OCI-LY7 (cell line): ENCODE results near the gene FAM240B. TPM values are rescaled to one million over a fixed set of nuclear protein-coding genes. Genes with fewer than 3 reads are reported as not detected.

Source experiments
- BruUV-seq: library from RNA; stranded (reverse); fragments of 400-500 nt; replicated peaks from 2 replicates; lab custom pipeline; 2021; lab: Mats Ljungman, UMichigan
- CTCF ChIA-PET: fragments of 300-600 bp; sonication (Branson Sonifier 250); formaldehyde crosslinking; loops from one replicate; lab custom pipeline; 2022; ENCODE audit warnings: antibody characterized with exemption; ENCODE audit not compliant: unreplicated experiment; lab: Charles Lee
- POLR2A ChIA-PET: fragments of 300-600 bp; sonication (Branson Sonifier 250); formaldehyde crosslinking; loops from one replicate; lab custom pipeline; 2022; ENCODE audit warnings: antibody characterized with exemption; lab: Charles Lee
- DNase-seq: peaks from one replicate; pipeline ENCODE4 v3.0.0-alpha.2; 2015; ENCODE audit warnings: low spot score
- H2AFZ ChIP-seq: fragments of 200-600 bp; sonication (generic), shearing (Covaris generic); 2 replicates; pipeline ENCODE4 v1.6.1; 2014; ENCODE audit warnings: mild to moderate bottlenecking, antibody characterized with exemption, low read length, moderate library complexity
- H3K27ac ChIP-seq: fragments of 200-600 bp; sonication (generic); 2 replicates; pipeline ENCODE4 v1.5.1; 2014; ENCODE audit warnings: mixed run types, low read depth, mild to moderate bottlenecking, moderate library complexity, low read length, inconsistent platforms; ENCODE audit not compliant: poor library complexity, severe bottlenecking
- H3K36me3 ChIP-seq: fragments of 200-600 bp; sonication (generic); 2 replicates; pipeline ENCODE4 v1.6.1; 2014; ENCODE audit warnings: mild to moderate bottlenecking, antibody characterized with exemption, low read length, moderate library complexity, mixed read lengths; ENCODE audit not compliant: insufficient read depth
- H3K4me1 ChIP-seq: fragments of 200-600 bp; sonication (generic); 2 replicates; pipeline ENCODE4 v1.5.1; 2014; ENCODE audit warnings: mild to moderate bottlenecking, low read length; ENCODE audit not compliant: insufficient read depth, poor library complexity, severe bottlenecking
- H3K4me2 ChIP-seq: fragments of 200-600 bp; sonication (generic); 2 replicates; pipeline ENCODE4 v1.6.1; 2014; ENCODE audit warnings: mild to moderate bottlenecking, low read length
- H3K4me3 ChIP-seq: fragments of 200-600 bp; sonication (generic); 2 replicates; pipeline ENCODE4 v1.5.1; 2014; ENCODE audit warnings: mild to moderate bottlenecking, low read depth, low read length; ENCODE audit not compliant: poor library complexity, severe bottlenecking
- H3K79me2 ChIP-seq: fragments of 200-600 bp; sonication (generic); 2 replicates; pipeline ENCODE4 v1.6.1; 2016; ENCODE audit warnings: low read depth, mild to moderate bottlenecking, low read length, moderate library complexity, mixed read lengths; ENCODE audit not compliant: insufficient read depth
- H3K9me2 ChIP-seq: fragments of 200-600 bp; sonication (generic); 2 replicates; pipeline ENCODE4 v1.6.1; 2016; ENCODE audit warnings: mild to moderate bottlenecking, low read length, mixed read lengths; ENCODE audit not compliant: insufficient read depth
- H3K9me3 ChIP-seq: fragments of 200-600 bp; sonication (generic); 2 replicates; pipeline ENCODE4 v1.6.1; 2014; ENCODE audit warnings: mild to moderate bottlenecking, mixed run types, low read length, mixed read lengths
- H4K20me1 ChIP-seq: fragments of 200-600 bp; sonication (generic); 2 replicates; pipeline ENCODE4 v1.6.1; 2014; ENCODE audit warnings: mild to moderate bottlenecking, antibody characterized with exemption, low read length, moderate library complexity, mixed read lengths; ENCODE audit not compliant: insufficient read depth
- EZH2phosphoT487 ChIP-seq: fragments of 200-600 bp; sonication (generic); IDR thresholded peaks from 2 replicates; pipeline ENCODE4 v1.6.1; 2018; ENCODE audit warnings: low read depth, borderline replicate concordance, mild to moderate bottlenecking, mixed run types, antibody characterized with exemption, low read length, moderate library complexity, mixed read lengths
- intact Hi-C: fragments of 100-400 bp; cut with micrococcal nuclease; formaldehyde crosslinking; loops from one replicate; pipeline ENCODE4 v1.10.0; 2022; ENCODE audit not compliant: unreplicated experiment
- total RNA-seq, 2 experiments: library from RNA; depleted of rRNA in 1 of 2; stranded (reverse); fragments of >200 nt in 1 of 2; shearing (Covaris generic) in 1 of 2; gene quantifications; 2 replicates each; pipeline ENCODE4 v1.2.3, GENCODE V29; 2014 to 2022
- TF ChIP-seq, protein P1 (sequence below): fragments of 200-600 bp; sonication (generic); conservative IDR thresholded peaks from 2 replicates; pipeline ENCODE4 v1.5.1; 2014; ENCODE audit warnings: mild to moderate bottlenecking, antibody characterized with exemption, low read length, moderate library complexity, mixed read lengths

The FAM240B gene
- total RNA-seq, 2 experiments from 2014 or later, result not detected

DNA sequence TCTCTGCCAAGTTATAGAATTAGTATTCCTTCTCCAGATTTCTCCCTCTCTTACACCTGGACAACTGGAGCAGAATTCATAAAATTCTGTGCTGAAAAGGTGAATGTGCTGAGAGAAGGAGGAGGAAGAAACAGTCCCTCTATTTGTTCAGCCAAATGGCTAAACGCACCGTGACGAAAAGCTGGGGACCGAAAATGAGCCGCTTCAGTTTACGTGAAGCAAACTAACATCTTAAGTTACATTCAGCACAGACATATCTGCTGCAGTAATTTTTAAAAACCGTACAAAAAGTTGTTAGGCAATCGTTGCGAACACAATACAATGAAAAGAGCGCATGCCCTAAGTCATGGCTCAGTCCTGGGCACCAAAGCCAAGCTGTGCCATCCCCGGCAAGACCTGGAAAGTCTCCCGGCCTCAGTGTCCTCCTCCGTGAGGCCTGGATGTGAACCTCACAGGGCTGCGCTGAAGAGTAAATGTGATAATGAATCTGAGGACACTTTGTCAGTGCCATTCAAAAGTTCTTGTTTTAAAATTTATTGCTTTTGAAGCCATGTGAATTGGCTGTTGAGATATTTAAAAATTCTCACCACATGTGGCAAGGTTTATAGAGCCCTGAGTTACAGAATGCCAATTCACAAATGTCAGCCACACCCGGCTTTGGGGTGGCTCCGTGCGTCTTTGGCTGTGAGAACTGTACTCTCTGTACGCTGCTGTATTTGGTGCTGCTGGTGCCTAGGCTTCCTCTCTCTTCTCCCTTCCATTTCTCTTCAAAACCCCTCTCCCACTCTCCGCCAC is 46.3 kb downstream of the FAM240B start:
- H3K9me2 ChIP-seq, result no peaks in the 10 kb centered on the region
- TF ChIP-seq, protein P1, sequence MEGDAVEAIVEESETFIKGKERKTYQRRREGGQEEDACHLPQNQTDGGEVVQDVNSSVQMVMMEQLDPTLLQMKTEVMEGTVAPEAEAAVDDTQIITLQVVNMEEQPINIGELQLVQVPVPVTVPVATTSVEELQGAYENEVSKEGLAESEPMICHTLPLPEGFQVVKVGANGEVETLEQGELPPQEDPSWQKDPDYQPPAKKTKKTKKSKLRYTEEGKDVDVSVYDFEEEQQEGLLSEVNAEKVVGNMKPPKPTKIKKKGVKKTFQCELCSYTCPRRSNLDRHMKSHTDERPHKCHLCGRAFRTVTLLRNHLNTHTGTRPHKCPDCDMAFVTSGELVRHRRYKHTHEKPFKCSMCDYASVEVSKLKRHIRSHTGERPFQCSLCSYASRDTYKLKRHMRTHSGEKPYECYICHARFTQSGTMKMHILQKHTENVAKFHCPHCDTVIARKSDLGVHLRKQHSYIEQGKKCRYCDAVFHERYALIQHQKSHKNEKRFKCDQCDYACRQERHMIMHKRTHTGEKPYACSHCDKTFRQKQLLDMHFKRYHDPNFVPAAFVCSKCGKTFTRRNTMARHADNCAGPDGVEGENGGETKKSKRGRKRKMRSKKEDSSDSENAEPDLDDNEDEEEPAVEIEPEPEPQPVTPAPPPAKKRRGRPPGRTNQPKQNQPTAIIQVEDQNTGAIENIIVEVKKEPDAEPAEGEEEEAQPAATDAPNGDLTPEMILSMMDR, result no peak
- no peak for TF ChIP-seq EZH2phosphoT487
- H4K20me1 ChIP-seq, result no peaks in the 10 kb centered on the region
- no TSS peak for BruUV-seq
- H3K4me1 ChIP-seq, result no peaks in the 10 kb centered on the region
- DNase-seq, result no peak
- H3K9me3 ChIP-seq, result no peaks in the 10 kb centered on the region
- no peaks in the 10 kb centered on the region for H3K36me3 ChIP-seq
- ChIA-PET POLR2A (no interaction called here), CTCF (no interaction called here)
- H3K4me3 ChIP-seq, result no peak overlapping the region
- intact Hi-C loops, result no loop called here
- H3K79me2 ChIP-seq, result no peaks in the 10 kb centered on the region
- H2AFZ ChIP-seq, result no peak overlapping the region
- H3K27ac ChIP-seq, result no peak overlapping the region
- H3K4me2 ChIP-seq, result no peak overlapping the region

DNA sequence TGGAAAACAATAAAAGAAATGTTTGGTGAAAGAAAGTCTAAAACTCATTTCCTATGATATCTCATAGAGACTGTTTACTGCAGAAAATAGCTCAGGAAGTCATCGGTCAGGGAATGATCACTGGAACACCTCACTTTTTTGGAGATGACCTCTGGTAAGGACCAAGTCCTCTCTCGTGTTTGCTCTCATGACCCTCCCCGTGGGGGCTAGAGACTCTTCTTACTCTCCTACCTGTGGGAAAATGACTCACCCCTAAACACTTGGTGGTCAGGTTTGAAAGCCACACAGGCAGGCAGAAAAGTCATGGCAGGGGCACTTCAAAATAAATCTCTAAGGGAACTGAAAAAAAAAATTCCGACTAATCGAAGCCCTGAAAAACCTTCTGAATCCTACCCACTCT is 48.2 kb downstream of the FAM240B start:
- Histone ChIP-seq H3K4me1 (no peaks in the 10 kb centered on the region), H4K20me1 (no peaks in the 10 kb centered on the region), H3K4me3 (no peak overlapping the region), H3K9me2 (no peaks in the 10 kb centered on the region), H3K36me3 (no peaks in the 10 kb centered on the region), H2AFZ (no peak overlapping the region), H3K4me2 (no peak overlapping the region), H3K9me3 (no peaks in the 10 kb centered on the region), H3K27ac (no peak overlapping the region), H3K79me2 (no peaks in the 10 kb centered on the region)
- ChIA-PET POLR2A (no interaction called here), CTCF (no interaction called here)
- TF ChIP-seq EZH2phosphoT487, result no peak
- TF ChIP-seq, protein P1, result no peak
- intact Hi-C loops, result no loop called here
- BruUV-seq, result no TSS peak
- no peak for DNase-seq

DNA sequence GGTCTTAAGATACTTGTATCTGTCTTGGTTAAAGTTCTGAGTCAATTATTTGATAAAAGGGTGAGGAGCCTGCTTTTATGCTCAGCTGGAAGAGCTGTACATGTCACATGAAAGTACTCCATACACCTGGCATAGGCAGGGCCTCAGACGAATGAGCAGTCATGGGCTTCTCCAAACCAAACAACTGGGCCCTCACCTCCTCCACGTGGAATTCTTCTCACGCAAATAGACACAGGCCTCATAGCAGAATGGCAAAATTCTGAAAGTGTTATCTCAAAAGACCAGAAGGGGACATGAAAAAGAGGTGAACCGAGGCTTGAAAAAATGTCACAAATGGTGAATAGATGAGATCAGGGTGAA is 48.6 kb downstream of the FAM240B start:
- TF ChIP-seq, protein P1, result no peak
- no peak for TF ChIP-seq EZH2phosphoT487
- no peak overlapping the region for H3K4me2 ChIP-seq
- H3K27ac ChIP-seq, result no peak overlapping the region
- H4K20me1 ChIP-seq, result no peaks in the 10 kb centered on the region
- intact Hi-C loops, result no loop called here
- no peaks in the 10 kb centered on the region for H3K9me2 ChIP-seq
- no peaks in the 10 kb centered on the region for H3K36me3 ChIP-seq
- POLR2A ChIA-PET, result no interaction called here
- no TSS peak for BruUV-seq
- H3K79me2 ChIP-seq, result no peaks in the 10 kb centered on the region
- H3K4me3 ChIP-seq, result no peak overlapping the region
- no peaks in the 10 kb centered on the region for H3K4me1 ChIP-seq
- CTCF ChIA-PET, result no interaction called here
- H3K9me3 ChIP-seq, result no peaks in the 10 kb centered on the region
- H2AFZ ChIP-seq, result no peak overlapping the region
- DNase-seq, result no peak
